ENCODE measurements around the gene METTL5.

DNA sequence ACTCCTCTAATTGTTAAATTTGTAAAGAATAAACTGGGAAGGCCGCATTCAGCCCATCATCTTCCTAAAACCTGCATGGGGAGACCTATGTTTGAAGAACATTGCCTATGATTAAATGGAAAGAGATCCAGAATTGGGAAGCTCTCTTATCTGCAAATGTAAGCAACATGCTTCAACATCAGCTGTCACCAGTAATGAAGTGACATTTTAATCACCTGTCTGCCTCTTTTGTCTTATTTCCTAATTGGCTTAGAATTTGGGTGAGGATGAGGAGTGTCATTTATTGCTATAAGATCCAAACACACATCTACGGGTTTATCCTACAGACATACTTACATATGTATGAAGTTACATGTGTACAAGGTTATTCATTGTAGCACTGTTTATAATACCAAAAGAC lies 52.1 kb downstream of the METTL5 start:
- no peak for TF ChIP-seq POLR2AphosphoS5 (IDR thresholded peaks at IDR 0.05; ENCODE audit: low read depth, low read length)
- TF ChIP-seq FOXM1 (IDR thresholded peaks at IDR 0.05; ENCODE audit: low read depth): no peak
- TF ChIP-seq RCOR1 (IDR thresholded peaks at IDR 0.05; ENCODE audit: low read length): no peak

Measured in SK-N-SH (cell line).